A549 (cell line): ENCODE data around the gene TM9SF4.
"Not testable (repeated sequence)": the region's sequence is repeated elsewhere in the genome, so short reads cannot be mapped to it uniquely, and the experiment has no call there.

Experiments used
- CHD4 ChIP-seq: fragments of 200-600 bp; sonication (generic); IDR thresholded peaks from 2 replicates; pipeline ENCODE4 v1.6.1; 2016; ENCODE audit warnings: antibody characterized with exemption, mild to moderate bottlenecking, borderline replicate concordance
- CTCF ChIP-seq: fragments of >200 bp; sonication (Bioruptor Twin); formaldehyde crosslinking; IDR thresholded peaks from 3 replicates; pipeline ENCODE4 v1.5.1; 2016
- EHMT2 ChIP-seq: fragments of 200-600 bp; sonication (generic); IDR thresholded peaks from 2 replicates; pipeline ENCODE4 v1.6.1; 2016; ENCODE audit warnings: antibody characterized with exemption, low read depth, mild to moderate bottlenecking, moderate library complexity
- EP300 ChIP-seq, 2 experiments: fragments of >200 bp; sonication (Bioruptor Twin); formaldehyde crosslinking; IDR thresholded peaks; 2 replicates in 1 of 2; 3 replicates in 1 of 2; pipeline ENCODE4 v1.6.1; 2016 to 2017
- HOXA7 ChIP-seq: fragments of 250-450 bp; sonication (Bioruptor Pico); IDR thresholded peaks from 2 replicates; pipeline ENCODE4 v1.5.0; 2020; ENCODE audit warnings: mild to moderate bottlenecking, moderate library complexity
- JUN ChIP-seq, 2 experiments: fragments of >200 bp; sonication (Bioruptor Twin); formaldehyde crosslinking; IDR thresholded peaks; 2 replicates in 1 of 2; 3 replicates in 1 of 2; pipeline ENCODE4 v1.6.1; 2016 to 2017
- JUNB ChIP-seq: fragments of >200 bp; sonication (Bioruptor Twin); formaldehyde crosslinking; IDR thresholded peaks from 2 replicates; pipeline ENCODE4 v1.6.1; 2016
- POLR2A ChIP-seq: IDR thresholded peaks from 2 replicates; pipeline ENCODE4 v1.6.1; 2012; ENCODE audit warnings: mild to moderate bottlenecking, low read length
- SMC3 ChIP-seq: fragments of >200 bp; sonication (Bioruptor Twin); formaldehyde crosslinking; IDR thresholded peaks from 3 replicates; pipeline ENCODE4 v1.6.1; 2018; ENCODE audit warnings: inconsistent platforms
- TP53 ChIP-seq: fragments of 250-450 bp; sonication (Bioruptor Pico); IDR thresholded peaks from 2 replicates; pipeline ENCODE4 v1.5.0; 2021; ENCODE audit warnings: mild to moderate bottlenecking, moderate library complexity
- TF ChIP-seq, protein P1 (sequence below): fragments of >200 bp; sonication (Bioruptor Twin); formaldehyde crosslinking; IDR thresholded peaks from 3 replicates; pipeline ENCODE4 v1.6.1; 2016

- TF ChIP-seq CTCF; POLR2A; JUN (IDR thresholded peaks at IDR 0.05); TP53; HOXA7 (CRISPR knock-in tag); CHD4; SMC3; JUNB; EP300 (IDR thresholded peaks at IDR 0.05); EHMT2: not testable (repeated sequence)
- TF ChIP-seq, protein P1, sequence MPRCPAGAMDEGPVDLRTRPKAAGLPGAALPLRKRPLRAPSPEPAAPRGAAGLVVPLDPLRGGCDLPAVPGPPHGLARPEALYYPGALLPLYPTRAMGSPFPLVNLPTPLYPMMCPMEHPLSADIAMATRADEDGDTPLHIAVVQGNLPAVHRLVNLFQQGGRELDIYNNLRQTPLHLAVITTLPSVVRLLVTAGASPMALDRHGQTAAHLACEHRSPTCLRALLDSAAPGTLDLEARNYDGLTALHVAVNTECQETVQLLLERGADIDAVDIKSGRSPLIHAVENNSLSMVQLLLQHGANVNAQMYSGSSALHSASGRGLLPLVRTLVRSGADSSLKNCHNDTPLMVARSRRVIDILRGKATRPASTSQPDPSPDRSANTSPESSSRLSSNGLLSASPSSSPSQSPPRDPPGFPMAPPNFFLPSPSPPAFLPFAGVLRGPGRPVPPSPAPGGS = not testable (repeated sequence)
These were observed 7.3 kb downstream of the TM9SF4 start for GRCh38 chr20:32116796-32117195.
